KG1 (cell line): ENCODE results near the gene FAM163B.

Source experiments
- DNase-seq: peaks from one replicate; lab custom pipeline; 2025; lab: John Stamatoyannopoulos, UW

FAM163B gene

GRCh38 chr9:133609311-133610098 lies at the start of gene FAM163B:
TSS of gene FAM163B (minus strand) at chr9:133609389. CDS start at chr9:133580223, 29,166 bp downstream.
- peak; percentile 5 for DNase-seq

GRCh38 chr9:133657120-133657661 lies 48.0 kb upstream of the FAM163B start:
- DNase-seq: no peak

- DNase-seq: no peak
Measured at GRCh38 chr9:133656211-133657119, 47.3 kb upstream of the FAM163B start.

GRCh38 chr9:133655701-133656100 lies 46.5 kb upstream of the FAM163B start:
- DNase-seq: no peak

GRCh38 chr9:133654736-133655657 lies 45.8 kb upstream of the FAM163B start:
- DNase-seq: no peak

GRCh38 chr9:133653638-133654037 lies 44.4 kb upstream of the FAM163B start:
- DNase-seq: no peak

GRCh38 chr9:133650026-133650425 lies 40.8 kb upstream of the FAM163B start:
- no peak for DNase-seq

GRCh38 chr9:133649194-133649593 lies 40.0 kb upstream of the FAM163B start:
- DNase-seq: no peak

- DNase-seq: no peak
Measured at GRCh38 chr9:133647765-133648469, 38.7 kb upstream of the FAM163B start.

- DNase-seq: no peak
Measured at GRCh38 chr9:133647148-133647547, 38.0 kb upstream of the FAM163B start.

GRCh38 chr9:133645021-133645765 lies 36.0 kb upstream of the FAM163B start:
- no peak for DNase-seq

- DNase-seq: no peak
Measured at GRCh38 chr9:133643978-133644760, 35.0 kb upstream of the FAM163B start.

- no peak for DNase-seq
Measured at GRCh38 chr9:133643362-133643755, 34.2 kb upstream of the FAM163B start.

GRCh38 chr9:133642708-133643361 lies 33.6 kb upstream of the FAM163B start:
- no peak for DNase-seq

GRCh38 chr9:133641861-133642595 lies 32.8 kb upstream of the FAM163B start:
- no peak for DNase-seq

GRCh38 chr9:133641396-133641655 lies 32.1 kb upstream of the FAM163B start:
- DNase-seq: no peak

GRCh38 chr9:133640580-133641395 lies 31.6 kb upstream of the FAM163B start:
- DNase-seq: no peak

- no peak for DNase-seq
Measured at GRCh38 chr9:133640160-133640559, 31.0 kb upstream of the FAM163B start.
